Lung (tissue), 12 donors: ENCODE results near the gene IGLL5. TPM values are rescaled to one million over a fixed set of nuclear protein-coding genes. Genes with fewer than 3 reads are reported as not detected.
"Not testable (repeated sequence)": the region's sequence is repeated elsewhere in the genome, so short reads cannot be mapped to it uniquely, and the experiment has no call there.

Experiments used
- ATAC-seq: fragments of 200-7000 bp; cut with Tn5 transposase; one replicate; pipeline ENCODE4 v1.9.1; 2020; ENCODE audit warnings: moderate number of reproducible peaks; ENCODE audit not compliant: insufficient read depth, low FRiP score
- DNase-seq, 3 donors: peaks; one replicate each; pipeline ENCODE4 v3.0.0-alpha.2; 2013 to 2017
- H3K27ac ChIP-seq, 2 donors: one replicate each; pipeline ENCODE4 v1.5.1; 2013; ENCODE audit warnings: mild to moderate bottlenecking in 2 of 2, moderate library complexity in 2 of 2, control low read depth in 1 of 2, inconsistent platforms in 1 of 2, low read depth in 1 of 2, low read length in 1 of 2
- H3K27me3 ChIP-seq, 3 donors: one replicate each; pipeline ENCODE4 v1.5.1; 2013; ENCODE audit warnings: low read length in 2 of 3; ENCODE audit not compliant: control insufficient read depth in 3 of 3, insufficient read depth in 3 of 3
- H3K36me3 ChIP-seq, 4 donors: one replicate each; pipeline ENCODE4 v1.5.1; 2013; ENCODE audit warnings: low read length in 4 of 4, mild to moderate bottlenecking in 1 of 4, moderate library complexity in 1 of 4; ENCODE audit not compliant: control insufficient read depth in 4 of 4, insufficient read depth in 4 of 4
- H3K4me1 ChIP-seq, 5 donors: one replicate each; pipeline ENCODE4 v1.5.1; 2013; ENCODE audit warnings: low read length in 5 of 5, mild to moderate bottlenecking in 2 of 5, moderate library complexity in 1 of 5; ENCODE audit not compliant: control insufficient read depth in 5 of 5, insufficient read depth in 5 of 5
- H3K4me3 ChIP-seq: one replicate; pipeline ENCODE4 v1.5.1; 2013; ENCODE audit warnings: mild to moderate bottlenecking, control low read depth, moderate library complexity
- H3K9ac ChIP-seq, 2 donors: one replicate each; pipeline ENCODE4 v1.5.1; 2013; ENCODE audit warnings: low read length in 2 of 2, control low read depth in 1 of 2; ENCODE audit not compliant: insufficient read depth in 1 of 2
- H3K9me3 ChIP-seq, 4 donors: one replicate each; pipeline ENCODE4 v1.5.1; 2013; ENCODE audit warnings: low read length in 3 of 4, mild to moderate bottlenecking in 1 of 4, moderate library complexity in 1 of 4; ENCODE audit not compliant: control insufficient read depth in 4 of 4, insufficient read depth in 3 of 4
- WGBS, 2 donors: extraction: QIAGEN DNeasy Blood & Tissue Kit; methylation state at CpG; one replicate each; pipeline ENCODE4 v1.1.7; 2013; 5-methylcytosine and 5-hydroxymethylcytosine counted together
- polyA plus RNA-seq, 2 donors: library from polyadenylated mRNA; stranded (reverse); fragments of 200-250 nt; gene quantifications; one replicate each; pipeline ENCODE4 v1.2.1, GENCODE V29; 2013
- total RNA-seq, 2 donors: library from RNA; depleted of rRNA in 1 of 2; stranded (reverse); fragments of >200 nt in 1 of 2; gene quantifications; one replicate each; pipeline ENCODE4 v1.2.1, GENCODE V29; 2014 to 2021
- TF ChIP-seq, protein P1 (sequence below): IDR thresholded peaks from 2 replicates; pipeline ENCODE4 v1.5.1; 2012; ENCODE audit warnings: mild to moderate bottlenecking; ENCODE audit errors: control extremely low read depth, extremely low read depth
- donor health status: control.
- donor health status: control.
- donor health status: Bipolar disorder and iron deficiency.
- donor health status: healthy.
- donor health status: DM: yes; HTN: yes; CAD: no.

IGLL5 gene
- total and polyA plus RNA-seq, 4 donors = 5.4 to 21.5 (median 11.3) TPM

DNA sequence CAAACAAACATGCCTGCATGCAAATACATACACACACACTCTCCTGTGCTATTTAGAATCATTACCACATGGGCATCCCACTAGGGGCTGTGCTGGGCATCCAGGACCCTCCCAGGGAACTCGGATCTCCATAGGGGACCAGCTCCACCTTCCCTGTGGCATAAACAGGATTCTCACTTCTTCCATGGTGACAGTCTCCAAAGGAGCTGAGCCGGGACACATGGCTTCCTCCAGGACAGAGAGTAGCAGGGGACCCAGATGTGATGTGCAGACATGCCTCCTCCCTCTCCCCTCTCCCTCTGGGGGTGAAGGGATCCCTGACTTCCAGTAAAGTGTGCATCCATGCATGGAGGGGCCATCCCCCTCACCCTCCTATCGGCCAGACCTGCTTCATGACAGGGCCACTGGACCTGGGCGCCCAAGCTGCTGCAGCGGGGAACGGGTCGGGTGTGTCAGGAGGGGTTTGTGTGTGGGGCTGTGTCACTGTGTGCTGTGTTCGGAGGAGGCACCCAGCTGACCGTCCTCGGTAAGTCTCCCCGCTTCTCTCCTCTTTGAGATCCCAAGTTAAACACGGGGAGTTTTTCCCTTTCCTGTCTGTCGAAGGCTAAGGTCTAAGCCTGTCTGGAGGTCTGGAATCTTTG lies 33.4 kb downstream of the IGLL5 start:
- peaks cover 0 to 1% (median 0%) of the 10 kb centered on the region in 5 donors for H3K4me1 ChIP-seq
- no peak for DNase-seq
- no peak overlapping the region for H3K4me3 ChIP-seq
- no peaks in the 10 kb centered on the region for H3K27me3 ChIP-seq
- 85 to 92% methylated on average over 13 of the region's 13 CpGs for WGBS, 2 donors
- ATAC-seq = no peak
- no peak overlapping the region for H3K9ac ChIP-seq
- H3K27ac ChIP-seq = no peak overlapping the region
- no peaks in the 10 kb centered on the region for H3K36me3 ChIP-seq
- TF ChIP-seq, protein P1, sequence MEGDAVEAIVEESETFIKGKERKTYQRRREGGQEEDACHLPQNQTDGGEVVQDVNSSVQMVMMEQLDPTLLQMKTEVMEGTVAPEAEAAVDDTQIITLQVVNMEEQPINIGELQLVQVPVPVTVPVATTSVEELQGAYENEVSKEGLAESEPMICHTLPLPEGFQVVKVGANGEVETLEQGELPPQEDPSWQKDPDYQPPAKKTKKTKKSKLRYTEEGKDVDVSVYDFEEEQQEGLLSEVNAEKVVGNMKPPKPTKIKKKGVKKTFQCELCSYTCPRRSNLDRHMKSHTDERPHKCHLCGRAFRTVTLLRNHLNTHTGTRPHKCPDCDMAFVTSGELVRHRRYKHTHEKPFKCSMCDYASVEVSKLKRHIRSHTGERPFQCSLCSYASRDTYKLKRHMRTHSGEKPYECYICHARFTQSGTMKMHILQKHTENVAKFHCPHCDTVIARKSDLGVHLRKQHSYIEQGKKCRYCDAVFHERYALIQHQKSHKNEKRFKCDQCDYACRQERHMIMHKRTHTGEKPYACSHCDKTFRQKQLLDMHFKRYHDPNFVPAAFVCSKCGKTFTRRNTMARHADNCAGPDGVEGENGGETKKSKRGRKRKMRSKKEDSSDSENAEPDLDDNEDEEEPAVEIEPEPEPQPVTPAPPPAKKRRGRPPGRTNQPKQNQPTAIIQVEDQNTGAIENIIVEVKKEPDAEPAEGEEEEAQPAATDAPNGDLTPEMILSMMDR = no peak
- H3K9me3 ChIP-seq = no peaks in the 10 kb centered on the region

DNA sequence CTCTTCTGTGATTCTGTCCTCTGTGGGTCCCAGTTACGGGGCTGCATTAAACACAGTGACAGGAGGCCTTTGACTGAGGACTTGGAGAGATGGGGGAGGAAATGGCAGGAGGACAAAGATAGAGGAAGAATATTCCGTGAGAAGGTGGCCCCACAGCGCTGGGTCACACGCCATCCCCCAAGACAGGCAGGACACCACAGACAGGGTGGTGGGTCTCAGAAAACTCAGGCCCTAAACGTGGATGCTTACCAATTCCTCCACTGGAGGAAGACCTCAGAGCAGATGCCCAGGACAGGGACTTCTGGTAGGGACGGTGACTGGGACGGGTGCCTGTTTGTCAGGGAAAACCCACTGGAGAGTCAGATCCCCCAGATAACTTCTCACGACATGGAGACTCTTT lies 34.0 kb downstream of the IGLL5 start:
- Histone ChIP-seq H3K27ac (no peak overlapping the region), H3K4me1 (peaks cover 0 to 6% (median 0%) of the 10 kb centered on the region in 5 donors), H3K4me3 (no peak overlapping the region), H3K36me3 (no peaks in the 10 kb centered on the region), H3K9me3 (no peaks in the 10 kb centered on the region), H3K27me3 (no peaks in the 10 kb centered on the region), H3K9ac (no peak overlapping the region)
- no peak for DNase-seq
- TF ChIP-seq, protein P1 = no peak
- 77 to 81% methylated on average over 8 of the region's 8 CpGs for WGBS, 2 donors
- no peak for ATAC-seq

DNA sequence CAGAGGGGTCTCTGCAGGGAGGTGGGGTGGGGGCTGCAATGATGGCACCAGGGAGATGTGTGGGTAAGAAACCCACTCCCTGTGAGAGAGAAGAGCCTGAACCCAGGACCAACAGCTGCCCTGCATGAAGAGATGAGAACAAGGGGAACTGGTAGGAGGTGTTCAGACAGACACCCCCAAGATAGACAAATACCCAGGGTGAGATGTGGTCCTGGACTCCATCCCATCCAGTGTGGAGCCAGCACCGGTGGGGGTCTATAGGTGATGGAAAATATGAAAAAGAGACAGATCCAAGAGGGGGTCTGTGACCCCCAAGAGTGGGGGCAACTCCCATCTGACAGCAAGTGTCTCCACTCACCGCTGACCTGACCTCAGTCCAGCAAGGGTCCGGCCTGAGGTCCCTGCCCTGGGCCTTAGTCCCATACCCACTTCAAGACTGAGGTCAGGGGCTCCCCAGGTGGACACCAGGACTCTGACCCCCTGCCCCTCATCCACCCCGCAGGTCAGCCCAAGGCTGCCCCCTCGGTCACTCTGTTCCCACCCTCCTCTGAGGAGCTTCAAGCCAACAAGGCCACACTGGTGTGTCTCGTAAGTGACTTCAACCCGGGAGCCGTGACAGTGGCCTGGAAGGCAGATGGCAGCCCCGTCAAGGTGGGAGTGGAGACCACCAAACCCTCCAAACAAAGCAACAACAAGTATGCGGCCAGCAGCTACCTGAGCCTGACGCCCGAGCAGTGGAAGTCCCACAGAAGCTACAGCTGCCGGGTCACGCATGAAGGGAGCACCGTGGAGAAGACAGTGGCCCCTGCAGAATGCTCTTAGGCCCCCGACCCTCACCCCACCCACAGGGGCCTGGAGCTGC lies 34.7 kb downstream of the IGLL5 start:
- H3K36me3 ChIP-seq, H3K4me1 ChIP-seq, H3K27me3 ChIP-seq, H3K9me3 ChIP-seq, ATAC-seq, DNase-seq, H3K27ac ChIP-seq, H3K9ac ChIP-seq, H3K4me3 ChIP-seq: not testable (repeated sequence)
- whole genome bisulfite sequencing, 2 donors = 86 to 94% methylated on average over 15 to 16 of the region's 16 CpGs

DNA sequence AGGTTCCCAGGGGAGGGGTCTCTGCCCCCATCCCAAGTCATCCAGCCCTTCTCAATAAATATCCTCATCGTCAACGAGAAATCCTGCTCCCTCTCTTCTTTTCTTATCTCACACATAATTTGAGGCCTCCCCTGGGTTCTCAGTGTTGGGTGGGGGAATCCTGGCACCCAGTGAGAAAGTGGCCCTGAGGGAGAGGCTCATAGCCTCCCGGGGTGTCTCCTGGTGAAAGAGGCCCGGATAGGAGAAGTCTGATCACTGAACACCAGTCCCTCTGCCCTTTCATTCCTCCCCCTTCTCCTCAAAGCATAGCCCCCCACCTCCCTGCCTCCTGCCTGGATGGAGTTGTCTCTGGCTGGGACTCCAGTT lies 35.3 kb downstream of the IGLL5 start:
- no peak overlapping the region for H3K4me3 ChIP-seq
- 80 to 85% methylated on average over 4 of the region's 4 CpGs for WGBS, 2 donors
- DNase-seq (no peak), ATAC-seq (no peak)
- TF ChIP-seq, protein P1 = no peak
- peaks cover 0 to 6% (median 0%) of the 10 kb centered on the region in 5 donors for H3K4me1 ChIP-seq
- no peaks in the 10 kb centered on the region for H3K9me3 ChIP-seq
- H3K27ac ChIP-seq = no peak overlapping the region
- no peaks in the 10 kb centered on the region for H3K27me3 ChIP-seq
- no peaks in the 10 kb centered on the region for H3K36me3 ChIP-seq
- no peak overlapping the region for H3K9ac ChIP-seq
